ENCODE measurements around the gene MRGPRX2. TPM values are rescaled to one million over a fixed set of nuclear protein-coding genes. Genes with fewer than 3 reads are reported as not detected.

Gene MRGPRX2
- total RNA-seq (not detected in 2 replicates), polyA plus RNA-seq (not detected in 2 replicates), polyA minus RNA-seq (not detected in 2 replicates), Bru-seq, nascent RNA (not detected), BruChase-seq, experiment 1, labeled RNA remaining after a 6-hour chase (not detected), BruChase-seq, experiment 2, labeled RNA remaining after a 2-hour chase (not detected)
- polyA plus RNA-seq (2011; cell fraction: cytosol; rRNA removed) = not detected in 2 replicates
- not detected in 2 replicates for polyA plus RNA-seq (2011; cell fraction: nucleus; rRNA removed)
- polyA plus RNA-seq (2012) = not detected in 2 replicates
- not detected for polyA minus RNA-seq (2011; cell fraction: cytosol; rRNA and poly(A)+ RNA removed)
- not detected in 2 replicates for polyA minus RNA-seq (2011; cell fraction: nucleus; rRNA and poly(A)+ RNA removed)
- long read RNA-seq = 0 reads

DNA sequence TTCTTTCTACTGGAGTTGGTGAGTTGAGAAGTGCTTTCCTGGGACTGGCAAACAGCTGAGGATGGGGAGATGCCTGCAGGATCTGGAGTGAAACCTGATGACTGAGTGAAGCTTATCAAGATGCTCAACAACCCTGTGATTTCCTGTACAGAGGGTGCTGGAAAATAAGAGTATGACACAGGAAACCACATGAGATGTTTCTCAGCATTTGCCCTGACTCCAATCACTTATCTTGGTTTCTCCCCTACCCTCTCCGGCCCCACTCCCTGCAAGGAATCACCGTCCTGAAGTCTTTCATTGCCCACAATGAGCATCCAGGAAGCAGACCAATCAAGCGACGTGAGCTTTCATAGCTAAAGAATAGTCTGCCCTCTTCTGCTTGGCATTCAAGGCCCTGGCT, at the start of gene MRGPRX2:
MRGPRX2 (minus strand) TSS at position 89 of the 400 bp plus-strand sequence. CDS start 4,315 bp downstream, outside the sequence.
- BruUV-seq (replicated peaks) = no TSS peak
- Histone ChIP-seq H3K9me1 (replicated peaks; ENCODE audit: control insufficient read depth, extremely low read depth, insufficient read depth, low read length) (no peaks in the 10 kb centered on the region), H3K27ac (ENCODE audit: insufficient read depth, low read depth, low read length) (no peak within 1 kb of the TSS), H3K36me3 (ENCODE audit: control insufficient read depth in 2 of 2, extremely low read depth in 1 of 2, insufficient read depth in 2 of 2, low read length in 2 of 2) (no peaks in the 10 kb centered on the region), H3K4me3 (replicated peaks in 1 of 3; ENCODE audit: insufficient read depth in 1 of 3, low read depth in 1 of 3, low read length in 3 of 3) (no peak within 1 kb of the TSS), H3K79me2 (ENCODE audit: control insufficient read depth, insufficient read depth, low read length) (no peaks in the 10 kb centered on the region), H3K27me3 (ENCODE audit: control insufficient read depth in 2 of 2, insufficient read depth in 2 of 2, low read length in 2 of 2) (peaks cover 22 to 33% of the 10 kb centered on the region in 2 experiments), H2AFZ (ENCODE audit: low read depth, low read length) (no peak within 1 kb of the TSS), H3K4me2 (ENCODE audit: insufficient read depth, low read length) (no peak within 1 kb of the TSS), H3K4me1 (ENCODE audit: control insufficient read depth, extremely low read depth, insufficient read depth, low read length) (no peaks in the 10 kb centered on the region), H4K20me1 (replicated peaks; ENCODE audit: control insufficient read depth, extremely low read depth, insufficient read depth, low read length) (no peaks in the 10 kb centered on the region), H3K9ac (replicated peaks; ENCODE audit: extremely low read depth, insufficient read depth, low read length) (no peak within 1 kb of the TSS), H3K9me3 (replicated peaks; ENCODE audit: control insufficient read depth, insufficient read depth, low read length) (no peaks in the 10 kb centered on the region)
- no peak for FAIRE-seq
- peak; percentile 10 for DNase-seq (ENCODE audit: low read depth, low spot score)
- intact Hi-C loops (cut with micrococcal nuclease) = no loop called here
- ChIA-PET POLR2A (no interaction called here), CTCF (interaction anchor here (1.0 to 2.5 kb wide), 4 partner anchors 10 to 199 kb away, joined by 3 to 9 read pairs (median 6); no protein-coding TSS in a partner anchor)
- dilution Hi-C loops (cut with MboI; ENCODE audit: extremely low pct_ligation_motif_present, low sequenced_read_pairs) = no loop called here
- no peak for TF ChIP-seq EZH2 (IDR thresholded peaks at IDR 0.05; ENCODE audit: borderline replicate concordance, low read depth, low read length, severe bottlenecking)
- TF ChIP-seq GATA2 (IDR thresholded peaks at IDR 0.05; ENCODE audit: insufficient read depth, insufficient read length, low read depth, low read length) = peak; percentile 71

DNA sequence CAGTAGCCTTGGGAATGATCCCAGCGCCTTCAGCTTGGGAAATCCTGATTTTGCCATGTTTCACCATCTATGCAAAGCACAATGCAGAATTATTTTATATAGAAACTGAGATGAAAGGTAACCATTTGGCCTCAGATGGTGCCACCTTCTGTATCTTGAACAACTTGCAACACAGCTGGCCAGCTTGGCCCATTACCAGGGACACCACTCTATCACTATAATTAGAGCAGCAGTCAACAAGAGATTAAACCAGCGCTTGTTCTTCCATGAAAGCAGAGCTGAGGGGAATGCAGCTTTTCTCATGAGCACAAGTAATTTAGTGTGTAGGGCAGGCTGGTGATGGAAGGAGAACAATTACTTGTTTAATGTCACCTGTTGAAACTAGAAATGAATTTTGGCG, 49.8 kb upstream of the MRGPRX2 start:
- H3K36me3 ChIP-seq (ENCODE audit: control insufficient read depth in 2 of 2, extremely low read depth in 1 of 2, insufficient read depth in 2 of 2, low read length in 2 of 2) = no peaks in the 10 kb centered on the region
- H3K9ac ChIP-seq (replicated peaks; ENCODE audit: extremely low read depth, insufficient read depth, low read length) = no peak overlapping the region
- no peaks in the 10 kb centered on the region for H3K9me1 ChIP-seq (replicated peaks; ENCODE audit: control insufficient read depth, extremely low read depth, insufficient read depth, low read length)
- no TSS peak for BruUV-seq (replicated peaks)
- no peak overlapping the region for H3K4me2 ChIP-seq (ENCODE audit: insufficient read depth, low read length)
- FAIRE-seq (peak; percentile 38), DNase-seq (ENCODE audit: low read depth, low spot score) (peak; percentile 24)
- ChIA-PET CTCF (interaction anchor here (0.9 to 6.4 kb wide), 6 partner anchors 14 to 73 kb away, joined by 3 to 121 read pairs (median 4); no protein-coding TSS in a partner anchor), POLR2A (interaction anchor here (0.7 kb wide), 1 partner anchor 33 kb away, joined by 4 read pairs; no protein-coding TSS in a partner anchor)
- H3K4me3 ChIP-seq (replicated peaks in 1 of 3; ENCODE audit: insufficient read depth in 1 of 3, low read depth in 1 of 3, low read length in 3 of 3) = no peak overlapping the region
- dilution Hi-C loops (cut with MboI; ENCODE audit: extremely low pct_ligation_motif_present, low sequenced_read_pairs) = no loop called here
- peaks cover 7% of the 10 kb centered on the region for H3K4me1 ChIP-seq (ENCODE audit: control insufficient read depth, extremely low read depth, insufficient read depth, low read length)
- intact Hi-C loops (cut with micrococcal nuclease) = no loop called here
- no peaks in the 10 kb centered on the region for H3K79me2 ChIP-seq (ENCODE audit: control insufficient read depth, insufficient read depth, low read length)
- TF ChIP-seq JUN (IDR thresholded peaks at IDR 0.05; ENCODE audit: borderline replicate concordance, insufficient read depth, insufficient read length, low read depth) = no peak
- TF ChIP-seq, protein P1, sequence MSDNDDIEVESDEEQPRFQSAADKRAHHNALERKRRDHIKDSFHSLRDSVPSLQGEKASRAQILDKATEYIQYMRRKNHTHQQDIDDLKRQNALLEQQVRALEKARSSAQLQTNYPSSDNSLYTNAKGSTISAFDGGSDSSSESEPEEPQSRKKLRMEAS (IDR thresholded peaks at IDR 0.05; ENCODE audit: insufficient read depth, insufficient read length) = no peak
- no peak for TF ChIP-seq GATA2 (IDR thresholded peaks at IDR 0.05; ENCODE audit: insufficient read depth, insufficient read length, low read depth, low read length)
- TF ChIP-seq FOS (IDR thresholded peaks at IDR 0.05; ENCODE audit: borderline replicate concordance, insufficient read depth, low read length) = no peak
- no peak for TF ChIP-seq MYC (IDR thresholded peaks at IDR 0.05; ENCODE audit: low read depth, low read length)
- no peak for TF ChIP-seq POLR2A (IDR thresholded peaks at IDR 0.05; ENCODE audit: low read depth, low read length)
- TF ChIP-seq POLR2AphosphoS5 (IDR thresholded peaks at IDR 0.05; ENCODE audit: insufficient read depth, low read depth, low read length) = no peak
- no peak for TF ChIP-seq EZH2 (IDR thresholded peaks at IDR 0.05; ENCODE audit: borderline replicate concordance, low read depth, low read length, severe bottlenecking)
- TF ChIP-seq, protein P2, sequence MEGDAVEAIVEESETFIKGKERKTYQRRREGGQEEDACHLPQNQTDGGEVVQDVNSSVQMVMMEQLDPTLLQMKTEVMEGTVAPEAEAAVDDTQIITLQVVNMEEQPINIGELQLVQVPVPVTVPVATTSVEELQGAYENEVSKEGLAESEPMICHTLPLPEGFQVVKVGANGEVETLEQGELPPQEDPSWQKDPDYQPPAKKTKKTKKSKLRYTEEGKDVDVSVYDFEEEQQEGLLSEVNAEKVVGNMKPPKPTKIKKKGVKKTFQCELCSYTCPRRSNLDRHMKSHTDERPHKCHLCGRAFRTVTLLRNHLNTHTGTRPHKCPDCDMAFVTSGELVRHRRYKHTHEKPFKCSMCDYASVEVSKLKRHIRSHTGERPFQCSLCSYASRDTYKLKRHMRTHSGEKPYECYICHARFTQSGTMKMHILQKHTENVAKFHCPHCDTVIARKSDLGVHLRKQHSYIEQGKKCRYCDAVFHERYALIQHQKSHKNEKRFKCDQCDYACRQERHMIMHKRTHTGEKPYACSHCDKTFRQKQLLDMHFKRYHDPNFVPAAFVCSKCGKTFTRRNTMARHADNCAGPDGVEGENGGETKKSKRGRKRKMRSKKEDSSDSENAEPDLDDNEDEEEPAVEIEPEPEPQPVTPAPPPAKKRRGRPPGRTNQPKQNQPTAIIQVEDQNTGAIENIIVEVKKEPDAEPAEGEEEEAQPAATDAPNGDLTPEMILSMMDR (IDR thresholded peaks at IDR 0.05; ENCODE audit: extremely low read depth in 1 of 2, insufficient read depth in 1 of 2, low read depth in 1 of 2, low read length in 2 of 2) = no peak
- no peaks in the 10 kb centered on the region for H3K27me3 ChIP-seq (ENCODE audit: control insufficient read depth in 2 of 2, insufficient read depth in 2 of 2, low read length in 2 of 2)
- no peaks in the 10 kb centered on the region for H4K20me1 ChIP-seq (replicated peaks; ENCODE audit: control insufficient read depth, extremely low read depth, insufficient read depth, low read length)
- H2AFZ ChIP-seq (ENCODE audit: low read depth, low read length) = no peak overlapping the region
- H3K9me3 ChIP-seq (replicated peaks; ENCODE audit: control insufficient read depth, insufficient read depth, low read length) = no peaks in the 10 kb centered on the region
- H3K27ac ChIP-seq (ENCODE audit: insufficient read depth, low read depth, low read length) = no peak overlapping the region

Measured in endothelial cell of umbilical vein (primary cell).